Neuronal stem cell (in vitro differentiated cells): ENCODE data around the gene APOBEC3A.
"Not testable (repeated sequence)": the region's sequence is repeated elsewhere in the genome, so short reads cannot be mapped to it uniquely, and the experiment has no call there.

ENCODE experiments used
- DNase-seq: peaks from one replicate; pipeline ENCODE4 v3.0.0-alpha.2; 2013; ENCODE audit warnings: low spot score
- H2AFZ ChIP-seq: one replicate; pipeline ENCODE4 v1.6.1; 2013; ENCODE audit warnings: mild to moderate bottlenecking, low read length, inconsistent platforms
- H2AK5ac ChIP-seq: 2 replicates; pipeline ENCODE4 v1.6.1; 2013; ENCODE audit warnings: low read depth, mild to moderate bottlenecking, inconsistent platforms, low read length, moderate library complexity, mixed read lengths
- H2BK120ac ChIP-seq: 2 replicates; pipeline ENCODE4 v1.6.1; 2013; ENCODE audit warnings: low read depth, mild to moderate bottlenecking, inconsistent platforms, low read length, moderate library complexity, mixed read lengths
- H2BK12ac ChIP-seq: one replicate; pipeline ENCODE4 v1.6.1; 2013; ENCODE audit warnings: low read length, inconsistent platforms
- H2BK15ac ChIP-seq: 2 replicates; pipeline ENCODE4 v1.6.1; 2013; ENCODE audit warnings: mild to moderate bottlenecking, low read length, inconsistent platforms, mixed read lengths
- H2BK5ac ChIP-seq: one replicate; pipeline ENCODE4 v1.6.1; 2013; ENCODE audit warnings: inconsistent platforms, mild to moderate bottlenecking, low read length, moderate library complexity
- H3K14ac ChIP-seq: one replicate; pipeline ENCODE4 v1.6.1; 2013; ENCODE audit warnings: low read length, inconsistent platforms
- H3K18ac ChIP-seq: 2 replicates; pipeline ENCODE4 v1.6.1; 2013; ENCODE audit warnings: low read length, inconsistent platforms
- H3K23ac ChIP-seq: 2 replicates; pipeline ENCODE4 v1.6.1; 2013; ENCODE audit warnings: low read depth, mild to moderate bottlenecking, mixed read lengths, low read length, inconsistent platforms; ENCODE audit not compliant: poor library complexity
- H3K27ac ChIP-seq: replicated peaks from 3 replicates; pipeline ENCODE4 v1.5.1; 2013; ENCODE audit warnings: low read length, inconsistent platforms
- H3K27me3 ChIP-seq, 3 experiments: 2 replicates each; pipeline ENCODE4 v1.6.1; 2013; ENCODE audit warnings: low read length in 3 of 3, mild to moderate bottlenecking in 2 of 3, inconsistent platforms in 1 of 3, low read depth in 1 of 3, mixed read lengths in 1 of 3, moderate library complexity in 1 of 3; ENCODE audit not compliant: control insufficient read depth in 3 of 3, insufficient read depth in 3 of 3
- H3K36me3 ChIP-seq, 2 donors: replicated peaks in 1 of 2; 2 replicates each; pipeline ENCODE4 v1.6.1; 2013; ENCODE audit warnings: low read length in 2 of 2; ENCODE audit not compliant: control insufficient read depth in 2 of 2, insufficient read depth in 2 of 2
- H3K4ac ChIP-seq: 2 replicates; pipeline ENCODE4 v1.6.1; 2013; ENCODE audit warnings: inconsistent platforms, mild to moderate bottlenecking, low read length, moderate library complexity
- H3K4me1 ChIP-seq, 2 donors: 1 replicate in 1 of 2; 2 replicates in 1 of 2; pipeline ENCODE4 v1.6.1; 2013; ENCODE audit warnings: low read length in 2 of 2, low read depth in 1 of 2; ENCODE audit not compliant: control insufficient read depth in 2 of 2, insufficient read depth in 1 of 2
- H3K4me2 ChIP-seq: one replicate; pipeline ENCODE4 v1.6.1; 2013; ENCODE audit warnings: mild to moderate bottlenecking, low read length, inconsistent platforms; ENCODE audit not compliant: insufficient read depth, poor library complexity, severe bottlenecking
- H3K4me3 ChIP-seq, 2 donors: 2 replicates each; pipeline ENCODE4 v1.5.1; 2013; ENCODE audit warnings: low read length in 2 of 2, mild to moderate bottlenecking in 2 of 2, inconsistent platforms in 1 of 2, moderate library complexity in 1 of 2
- H3K79me1 ChIP-seq: one replicate; pipeline ENCODE4 v1.6.1; 2013; ENCODE audit warnings: low read depth, mild to moderate bottlenecking, inconsistent platforms, low read length, moderate library complexity
- H3K9ac ChIP-seq: one replicate; pipeline ENCODE4 v1.6.1; 2013; ENCODE audit warnings: mild to moderate bottlenecking, low read depth, low read length, inconsistent platforms; ENCODE audit not compliant: poor library complexity
- H3K9me3 ChIP-seq, 2 donors: replicated peaks in 1 of 2; 2 replicates each; pipeline versions ENCODE3 to v1.6.1; 2013; ENCODE audit warnings: low read length in 2 of 2, mild to moderate bottlenecking in 2 of 2, inconsistent platforms in 1 of 2, low read depth in 1 of 2, mixed read lengths in 1 of 2, moderate library complexity in 1 of 2; ENCODE audit not compliant: control insufficient read depth in 2 of 2, insufficient read depth in 1 of 2
- H4K8ac ChIP-seq: one replicate; pipeline ENCODE4 v1.6.1; 2013; ENCODE audit warnings: low read depth, mild to moderate bottlenecking, inconsistent platforms, low read length, moderate library complexity
- H4K91ac ChIP-seq: one replicate; pipeline ENCODE4 v1.6.1; 2013; ENCODE audit warnings: low read length, low read depth, mild to moderate bottlenecking, inconsistent platforms; ENCODE audit not compliant: poor library complexity
- WGBS, 2 donors: extraction: QIAGEN DNeasy Blood & Tissue Kit; methylation state at CpG; one replicate each; pipeline ENCODE4 v1.1.7; 2013; ENCODE audit warnings: missing lambda C conversion rate in 2 of 2, mixed read lengths in 1 of 2; ENCODE audit not compliant: insufficient read length in 2 of 2, insufficient replicate concordance in 1 of 2; ENCODE audit errors: extremely low coverage in 2 of 2; 5-methylcytosine and 5-hydroxymethylcytosine counted together

Gene APOBEC3A

DNA sequence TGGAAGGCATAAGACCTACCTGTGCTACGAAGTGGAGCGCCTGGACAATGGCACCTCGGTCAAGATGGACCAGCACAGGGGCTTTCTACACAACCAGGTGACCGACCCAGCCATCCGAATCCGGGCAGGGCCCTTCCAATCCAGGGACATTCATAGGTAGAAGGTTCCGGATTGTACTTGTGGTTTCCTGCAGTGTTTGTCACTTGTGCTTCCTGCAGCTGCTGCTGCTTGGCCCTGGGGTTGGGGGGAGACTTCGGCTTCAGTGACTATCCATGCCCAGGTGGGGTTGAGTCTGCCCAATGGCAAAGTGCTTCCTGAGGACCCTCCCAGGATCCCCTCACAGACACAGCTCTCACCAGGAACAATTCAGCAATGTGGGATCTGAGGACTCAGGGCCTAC is 2.2 kb downstream of the APOBEC3A start:
- no peak overlapping the region for H2AFZ ChIP-seq
- WGBS, 2 donors = no CpG with 5 or more reads among the region's 8 CpGs
- H3K14ac ChIP-seq = no peak overlapping the region

DNA sequence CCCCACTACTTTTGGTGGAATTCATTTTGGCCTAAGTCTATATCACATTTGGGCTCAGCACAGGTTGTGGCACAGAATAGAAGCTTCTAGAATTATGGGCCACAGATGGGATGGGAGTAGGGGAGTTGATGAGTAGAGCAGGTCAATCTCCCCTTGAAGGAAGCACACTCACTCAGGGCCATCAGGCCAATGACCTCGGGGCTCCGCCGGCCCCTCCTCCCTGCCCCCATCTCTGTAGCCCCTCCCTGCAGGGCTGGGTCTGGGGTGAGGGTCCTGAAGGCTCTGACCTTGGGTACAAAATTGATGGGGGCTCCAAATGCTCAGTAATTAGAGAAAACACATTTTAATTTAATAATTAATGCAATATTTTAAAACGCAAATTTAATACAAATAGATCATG is 3.3 kb downstream of the APOBEC3A start:
- not testable (repeated sequence) for H2BK5ac ChIP-seq, H3K27ac ChIP-seq, H2AFZ ChIP-seq, H3K23ac ChIP-seq, H2AK5ac ChIP-seq, H2BK15ac ChIP-seq, H3K4ac ChIP-seq, H2BK12ac ChIP-seq, H3K4me2 ChIP-seq, H3K18ac ChIP-seq, H2BK120ac ChIP-seq, H3K14ac ChIP-seq, H3K9me3 ChIP-seq, H4K8ac ChIP-seq, H3K36me3 ChIP-seq, DNase-seq, H3K4me3 ChIP-seq, H3K79me1 ChIP-seq, H3K9ac ChIP-seq, H3K4me1 ChIP-seq, H4K91ac ChIP-seq
- H3K27me3 ChIP-seq = peaks cover 0 to 24% (median 0%) of the 10 kb centered on the region in 3 experiments
- WGBS, 2 donors = no CpG with 5 or more reads among the region's 4 CpGs

More for the DNA sequence above, 2.2 kb downstream of the APOBEC3A start:
- Histone ChIP-seq H3K4me3 (no peak overlapping the region), H2BK15ac (peak overlapping the region; percentile 58), H2AK5ac (peak overlapping the region; percentile 81), H2BK120ac (no peak overlapping the region), H4K91ac (no peak overlapping the region), H3K9me3 (no peaks in the 10 kb centered on the region), H3K27ac (no peak overlapping the region), H3K23ac (no peak overlapping the region), H3K79me1 (no peaks in the 10 kb centered on the region), H3K4ac (no peak overlapping the region), H3K36me3 (no peaks in the 10 kb centered on the region), H2BK12ac (peak overlapping the region; percentile 73), H3K18ac (peak overlapping the region; percentile 64), H3K4me1 (no peaks in the 10 kb centered on the region), H3K9ac (no peak overlapping the region), H3K27me3 (peaks cover 0 to 22% (median 0%) of the 10 kb centered on the region in 3 experiments), H4K8ac (no peak overlapping the region), H2BK5ac (peak overlapping the region; percentile 53), H3K4me2 (no peak overlapping the region)
- DNase-seq = no peak

DNA sequence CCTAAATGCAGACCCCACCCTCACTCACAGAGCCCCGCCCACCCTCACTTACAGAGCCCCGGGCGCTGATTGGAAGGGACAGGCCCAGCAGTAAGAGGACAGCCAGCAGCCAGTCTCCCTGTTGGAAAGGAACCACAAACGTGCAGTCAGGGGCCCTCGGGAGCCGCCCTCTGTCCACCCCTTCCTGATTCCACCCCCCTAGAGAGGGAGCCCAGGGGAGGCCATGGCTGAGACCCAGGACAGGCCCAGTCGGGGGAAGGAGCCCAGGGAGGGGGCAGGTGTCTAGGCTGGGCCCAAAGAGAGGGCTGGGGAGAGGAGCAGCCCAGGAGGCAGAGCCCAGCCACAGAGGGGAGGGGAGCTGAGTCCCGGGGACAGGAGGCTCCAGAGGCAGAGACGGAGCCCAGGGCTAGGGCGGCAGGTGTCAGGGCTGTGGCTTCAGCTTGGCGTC is 5.9 kb downstream of the APOBEC3A start:
- H3K4ac ChIP-seq, DNase-seq, H2BK5ac ChIP-seq, H4K8ac ChIP-seq, H2BK15ac ChIP-seq, H3K9ac ChIP-seq, H3K79me1 ChIP-seq, H3K4me2 ChIP-seq, H3K27ac ChIP-seq, H3K9me3 ChIP-seq, H4K91ac ChIP-seq, H3K23ac ChIP-seq, H3K14ac ChIP-seq, H2BK12ac ChIP-seq, H2BK120ac ChIP-seq, H2AK5ac ChIP-seq, H3K4me3 ChIP-seq, H3K36me3 ChIP-seq: not testable (repeated sequence)
- peak overlapping the region; percentile 38 for H3K18ac ChIP-seq
- H3K4me1 ChIP-seq = peaks cover 0 to 10% of the 10 kb centered on the region in 2 donors
- H3K27me3 ChIP-seq = peaks cover 0 to 45% (median 0%) of the 10 kb centered on the region in 3 experiments
- H2AFZ ChIP-seq = peak overlapping the region; percentile 67
- WGBS, 2 donors = no CpG with 5 or more reads among the region's 11 CpGs

DNA sequence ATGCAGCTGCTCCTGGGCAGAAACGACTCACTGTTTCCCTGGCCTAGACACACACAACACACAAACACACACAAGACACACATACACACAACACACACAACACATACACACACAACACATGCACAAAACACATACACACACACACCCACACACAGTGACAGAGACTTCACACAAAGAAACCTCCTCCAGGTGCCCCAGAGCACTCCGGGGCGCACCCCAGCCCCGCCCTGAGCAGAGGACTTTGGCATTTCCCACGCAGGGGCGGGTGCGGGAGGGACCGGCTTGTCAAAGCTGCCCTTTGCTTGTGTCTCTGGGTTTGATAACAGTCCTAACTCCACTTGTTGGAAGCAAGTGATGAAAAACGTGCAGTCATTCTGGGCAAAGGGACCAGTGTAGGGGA is 6.5 kb downstream of the APOBEC3A start:
- H3K9me3 ChIP-seq = no peaks in the 10 kb centered on the region
- H3K14ac ChIP-seq = peak overlapping the region; percentile 8
- H2AK5ac ChIP-seq = peak overlapping the region; percentile 86
- no peak for DNase-seq
- H2BK12ac ChIP-seq = no peak overlapping the region
- H3K4me1 ChIP-seq = peaks cover 0 to 10% of the 10 kb centered on the region in 2 donors
- H3K36me3 ChIP-seq = no peaks in the 10 kb centered on the region
- peak overlapping the region; percentile 64 for H3K18ac ChIP-seq
- H3K79me1 ChIP-seq = peaks cover 2% of the 10 kb centered on the region
- no peak overlapping the region for H2BK120ac ChIP-seq
- peaks cover 0 to 50% (median 0%) of the 10 kb centered on the region in 3 experiments for H3K27me3 ChIP-seq
- H3K4ac ChIP-seq = no peak overlapping the region
- H3K9ac ChIP-seq = no peak overlapping the region
- no peak overlapping the region for H4K8ac ChIP-seq
- H3K4me3 ChIP-seq = no peak overlapping the region
- no peak overlapping the region for H3K4me2 ChIP-seq
- peak overlapping the region; percentile 25 for H2BK15ac ChIP-seq
- no peak overlapping the region for H3K27ac ChIP-seq
- H3K23ac ChIP-seq = no peak overlapping the region
- peak overlapping the region; percentile 78 for H2BK5ac ChIP-seq
- H2AFZ ChIP-seq = no peak overlapping the region
- no peak overlapping the region for H4K91ac ChIP-seq
- WGBS, 2 donors = no CpG with 5 or more reads among the region's 9 CpGs
